AG04450 (cell line): ENCODE data around the gene SEC63. TPM values are rescaled to one million over a fixed set of nuclear protein-coding genes. Genes with fewer than 3 reads are reported as not detected.

Source experiments
- CTCF ChIA-PET: fragments of 300-600, 350-600 bp; formaldehyde crosslinking; extraction: SDS; loops from one replicate; lab custom pipeline; 2022; ENCODE audit warnings: antibody characterized with exemption, inconsistent platforms; lab: Charles Lee
- POLR2A ChIA-PET: fragments of 350-600 bp; formaldehyde crosslinking; extraction: SDS; loops from one replicate; lab custom pipeline; 2021; ENCODE audit warnings: antibody characterized with exemption, inconsistent platforms; lab: Yijun Ruan, JAX
- DNase-seq: peaks from one replicate; pipeline ENCODE4 v3.0.0-alpha.2; 2011; ENCODE audit warnings: low read depth, low spot score
- H3K27ac ChIP-seq: one replicate; pipeline ENCODE4 v1.5.1; 2012; ENCODE audit warnings: low read depth, low read length, control low read depth
- H3K27me3 ChIP-seq: one replicate; pipeline ENCODE4 v1.6.0; 2012; ENCODE audit warnings: low read length; ENCODE audit not compliant: control insufficient read depth, insufficient read depth
- H3K4me3 ChIP-seq: 2 replicates; pipeline ENCODE4 v1.5.1; 2011; ENCODE audit warnings: mild to moderate bottlenecking, low read depth, low read length, control low read depth
- H3K9me3 ChIP-seq: 2 replicates; pipeline ENCODE4 v1.5.1; 2012; ENCODE audit warnings: low read length; ENCODE audit not compliant: control insufficient read depth, insufficient read depth
- polyA plus RNA-seq: library from polyadenylated mRNA; depleted of rRNA; stranded (reverse); fragments of >200 nt; gene quantifications from 2 replicates; pipeline ENCODE4 v1.2.3, GENCODE V29; 2011
- TF ChIP-seq, protein P1 (sequence below): IDR thresholded peaks from 2 replicates; pipeline ENCODE4 v1.5.1; 2011; ENCODE audit warnings: low read depth, low read length, control low read depth, inconsistent platforms

The SEC63 gene
- polyA plus RNA-seq, 1 experiment: 90.9 TPM

DNA sequence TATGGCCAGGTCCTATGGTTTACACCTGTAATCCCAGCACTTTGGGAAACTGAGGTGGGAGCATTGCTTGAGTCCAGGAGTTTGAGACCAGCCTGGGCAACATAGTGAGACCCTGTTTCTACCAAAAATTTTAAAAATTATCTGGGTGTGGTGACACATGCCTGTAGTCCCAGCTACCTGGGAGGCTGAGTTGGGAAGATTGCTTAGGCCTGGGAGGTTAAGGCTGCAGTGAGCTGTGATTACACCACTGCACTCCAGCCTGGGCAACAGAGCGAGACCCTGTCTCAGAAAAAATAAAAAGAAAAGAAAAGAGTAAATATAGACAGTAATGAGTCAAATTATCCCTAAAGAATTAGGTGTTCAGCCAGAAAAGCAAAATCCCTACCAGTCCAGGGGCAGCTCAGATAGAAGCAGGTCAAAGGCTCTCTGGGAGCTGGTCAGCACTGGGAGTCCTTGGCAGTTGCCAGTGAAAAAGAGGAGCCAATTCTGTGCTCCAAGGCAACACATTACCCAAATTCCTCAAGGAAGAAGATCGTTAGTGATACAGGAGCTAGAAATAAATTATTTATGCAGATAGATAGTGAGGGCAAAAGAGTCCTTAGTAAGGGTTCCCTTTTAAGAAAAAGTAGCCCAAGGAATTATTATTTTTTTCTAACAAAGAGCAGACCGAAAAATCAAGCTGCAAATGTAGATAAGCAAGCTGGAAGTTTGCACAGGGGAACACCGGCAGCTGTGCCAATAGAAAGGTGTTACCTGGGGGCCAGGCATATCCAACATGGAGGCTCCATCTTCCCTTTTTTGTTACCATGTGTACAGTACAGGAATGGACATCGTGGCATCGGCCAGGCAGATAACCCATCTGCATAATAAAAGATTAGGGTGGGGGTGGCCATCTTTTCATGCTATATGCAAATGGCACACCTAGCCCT lies 31.4 kb upstream of the SEC63 start:
- CTCF ChIA-PET: interaction anchor here (1.4 to 4.9 kb wide), 2 partner anchors 9 to 60 kb away, joined by 5 to 64 read pairs; no protein-coding TSS in a partner anchor

DNA sequence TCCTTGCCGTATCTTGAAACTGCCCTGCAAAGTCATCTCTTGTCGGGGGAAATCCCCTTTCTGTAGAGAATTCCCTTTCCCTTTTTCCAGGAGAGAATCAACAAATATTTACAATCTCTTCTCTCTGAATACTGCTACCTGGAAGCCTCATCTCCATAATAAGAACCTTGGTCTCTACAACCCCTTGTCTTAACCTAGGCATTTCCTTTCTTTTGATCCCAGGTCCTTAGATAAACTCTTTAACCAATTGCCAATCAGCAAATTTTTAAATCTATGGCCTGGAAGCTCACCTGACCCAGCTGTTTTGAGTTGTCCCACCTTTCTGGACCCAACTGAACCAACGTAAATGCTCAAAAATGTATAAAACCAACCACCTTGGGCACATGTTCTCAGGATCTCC lies 30.6 kb upstream of the SEC63 start:
- ChIA-PET CTCF (interaction anchor here (4.9 kb wide), 1 partner anchor 8 kb away, joined by 64 read pairs; no protein-coding TSS in a partner anchor), POLR2A (no interaction called here)
- Histone ChIP-seq H3K9me3 (no peaks in the 10 kb centered on the region), H3K27me3 (peaks cover 2% of the 10 kb centered on the region), H3K4me3 (no peak overlapping the region), H3K27ac (no peak overlapping the region)
- TF ChIP-seq, protein P1, sequence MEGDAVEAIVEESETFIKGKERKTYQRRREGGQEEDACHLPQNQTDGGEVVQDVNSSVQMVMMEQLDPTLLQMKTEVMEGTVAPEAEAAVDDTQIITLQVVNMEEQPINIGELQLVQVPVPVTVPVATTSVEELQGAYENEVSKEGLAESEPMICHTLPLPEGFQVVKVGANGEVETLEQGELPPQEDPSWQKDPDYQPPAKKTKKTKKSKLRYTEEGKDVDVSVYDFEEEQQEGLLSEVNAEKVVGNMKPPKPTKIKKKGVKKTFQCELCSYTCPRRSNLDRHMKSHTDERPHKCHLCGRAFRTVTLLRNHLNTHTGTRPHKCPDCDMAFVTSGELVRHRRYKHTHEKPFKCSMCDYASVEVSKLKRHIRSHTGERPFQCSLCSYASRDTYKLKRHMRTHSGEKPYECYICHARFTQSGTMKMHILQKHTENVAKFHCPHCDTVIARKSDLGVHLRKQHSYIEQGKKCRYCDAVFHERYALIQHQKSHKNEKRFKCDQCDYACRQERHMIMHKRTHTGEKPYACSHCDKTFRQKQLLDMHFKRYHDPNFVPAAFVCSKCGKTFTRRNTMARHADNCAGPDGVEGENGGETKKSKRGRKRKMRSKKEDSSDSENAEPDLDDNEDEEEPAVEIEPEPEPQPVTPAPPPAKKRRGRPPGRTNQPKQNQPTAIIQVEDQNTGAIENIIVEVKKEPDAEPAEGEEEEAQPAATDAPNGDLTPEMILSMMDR: no peak
- no peak for DNase-seq

More for the DNA sequence above, 31.4 kb upstream of the SEC63 start:
- TF ChIP-seq, protein P1: no peak
- DNase-seq: no peak
- H3K27me3 ChIP-seq: peaks cover 2% of the 10 kb centered on the region
- H3K4me3 ChIP-seq: no peak overlapping the region
- H3K27ac ChIP-seq: no peak overlapping the region
- H3K9me3 ChIP-seq: no peaks in the 10 kb centered on the region
- POLR2A ChIA-PET: no interaction called here

DNA sequence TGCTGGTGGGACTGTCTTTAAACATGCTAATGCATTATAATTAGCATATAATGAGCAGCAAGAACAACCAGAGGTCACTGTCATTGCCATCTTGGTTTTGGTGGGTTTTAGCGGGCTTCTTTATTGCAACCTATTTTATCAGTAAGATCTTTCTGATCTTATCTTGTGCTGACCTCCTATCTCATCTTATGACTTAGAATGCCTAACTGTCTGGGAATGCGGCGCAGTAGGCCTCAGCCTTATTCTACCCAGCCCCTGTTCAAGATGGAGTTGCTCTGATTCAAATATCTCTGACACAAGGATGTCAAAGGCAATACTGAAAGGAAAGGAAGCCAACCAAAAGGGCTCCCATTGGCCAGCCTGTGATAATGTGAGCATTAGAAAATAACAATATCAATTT lies 29.8 kb upstream of the SEC63 start:
- no peak for DNase-seq
- Histone ChIP-seq H3K27me3 (peaks cover 4% of the 10 kb centered on the region), H3K27ac (no peak overlapping the region), H3K9me3 (no peaks in the 10 kb centered on the region), H3K4me3 (no peak overlapping the region)
- TF ChIP-seq, protein P1: no peak
- ChIA-PET CTCF (no interaction called here), POLR2A (no interaction called here)

DNA sequence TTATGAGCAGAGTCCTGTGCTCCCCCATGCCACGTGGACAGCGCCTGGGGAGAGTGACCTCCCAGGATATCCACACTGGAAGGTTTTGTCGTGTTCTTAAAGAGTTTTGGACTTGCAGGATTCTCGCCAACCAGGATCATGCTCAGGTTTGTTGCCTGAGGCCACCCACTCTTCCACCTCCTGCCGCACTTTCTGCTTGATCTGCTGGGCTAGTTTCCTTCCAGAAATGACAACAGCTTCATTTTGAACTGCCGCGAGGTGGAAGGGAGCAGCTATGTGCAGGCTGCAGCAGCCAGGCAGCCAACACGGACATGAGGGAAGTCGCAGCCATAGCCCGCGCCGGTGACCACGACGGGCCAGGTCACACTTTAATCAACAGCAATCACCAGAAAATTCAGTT lies 27.7 kb upstream of the SEC63 start:
- DNase-seq: no peak
- POLR2A ChIA-PET: no interaction called here
- H3K27me3 ChIP-seq: peaks cover 5% of the 10 kb centered on the region
- CTCF ChIA-PET: interaction anchor here (2.2 kb wide), 1 partner anchor 64 kb away, joined by 13 read pairs; no protein-coding TSS in a partner anchor
- H3K9me3 ChIP-seq: no peaks in the 10 kb centered on the region
- H3K4me3 ChIP-seq: no peak overlapping the region
- H3K27ac ChIP-seq: no peak overlapping the region
- TF ChIP-seq, protein P1: no peak

DNA sequence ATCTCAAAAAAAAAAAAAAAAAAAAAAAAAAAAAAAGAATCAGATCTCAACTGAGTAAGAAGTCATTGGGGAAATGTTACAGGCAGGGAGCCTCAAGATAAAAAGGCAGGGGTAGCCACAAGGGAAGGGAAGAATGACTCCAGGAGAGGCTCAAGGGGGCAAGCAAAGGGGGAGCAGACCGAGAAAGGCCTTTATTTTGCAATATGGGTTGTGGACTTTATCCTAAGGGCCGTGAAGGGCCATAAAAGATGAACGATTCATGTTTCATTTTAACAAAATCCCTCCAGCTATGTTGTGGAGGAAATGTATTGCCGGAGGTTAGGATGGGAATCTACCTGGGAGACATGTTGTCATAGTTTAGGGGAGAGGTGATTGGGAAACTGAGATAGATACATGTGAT lies 25.8 kb upstream of the SEC63 start:
- DNase-seq: no peak
- no peaks in the 10 kb centered on the region for H3K9me3 ChIP-seq
- TF ChIP-seq, protein P1: no peak
- CTCF ChIA-PET: interaction anchor here (2.2 kb wide), 1 partner anchor 65 kb away, joined by 13 read pairs; no protein-coding TSS in a partner anchor
- no peak overlapping the region for H3K4me3 ChIP-seq
- peaks cover 4% of the 10 kb centered on the region for H3K27me3 ChIP-seq
- POLR2A ChIA-PET: no interaction called here
- H3K27ac ChIP-seq: no peak overlapping the region
